NCI-H187 (cell line): ENCODE measurements around the gene RAC3.

ENCODE experiments used
- DNase-seq, 2 experiments: peaks; one replicate each; lab custom pipeline; 2025; lab: John Stamatoyannopoulos, UW

RAC3 gene

GRCh38 chr17:82076018-82076784 is 44.7 kb downstream of the RAC3 start:
- DNase-seq: no peak

- DNase-seq: no peak
These were observed 45.5 kb downstream of the RAC3 start for GRCh38 chr17:82076785-82077591.

DNA sequence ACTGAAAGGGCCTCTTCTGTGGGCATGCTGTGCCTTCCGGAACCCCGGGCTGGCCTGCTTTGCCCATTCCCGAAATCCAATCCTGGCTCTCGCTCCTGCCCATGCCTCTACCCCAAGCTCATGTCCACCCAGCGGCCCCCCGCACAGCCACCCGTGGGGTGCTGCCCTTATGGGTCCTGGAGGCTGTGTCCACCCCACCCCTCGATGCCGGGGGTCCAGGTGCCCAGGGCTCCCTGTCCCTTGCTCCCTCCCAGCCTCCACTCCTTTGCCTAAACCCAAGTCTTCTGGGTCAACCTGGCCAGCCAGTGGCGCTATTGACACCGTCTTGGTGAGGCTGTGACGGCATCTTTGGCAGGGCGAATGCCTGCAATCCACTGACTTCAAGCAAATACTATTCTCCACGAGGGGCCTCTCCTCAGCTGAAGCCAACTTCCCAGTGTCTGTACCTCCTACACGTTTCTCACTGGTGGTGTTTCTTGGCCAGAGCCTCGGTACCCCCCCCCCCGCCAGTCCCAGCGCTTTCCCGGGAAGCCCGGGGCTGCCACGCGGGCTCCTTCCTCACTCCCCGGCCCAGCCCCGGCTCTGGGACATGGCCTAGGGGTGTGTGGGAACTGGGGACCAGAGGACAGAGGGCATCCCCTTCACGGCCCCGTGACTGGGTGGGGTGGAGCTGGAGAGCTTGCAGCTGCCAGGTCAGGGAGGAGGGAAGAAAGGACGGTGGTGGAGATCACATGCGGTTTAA is 46.3 kb downstream of the RAC3 start:
- no peak for DNase-seq

DNA sequence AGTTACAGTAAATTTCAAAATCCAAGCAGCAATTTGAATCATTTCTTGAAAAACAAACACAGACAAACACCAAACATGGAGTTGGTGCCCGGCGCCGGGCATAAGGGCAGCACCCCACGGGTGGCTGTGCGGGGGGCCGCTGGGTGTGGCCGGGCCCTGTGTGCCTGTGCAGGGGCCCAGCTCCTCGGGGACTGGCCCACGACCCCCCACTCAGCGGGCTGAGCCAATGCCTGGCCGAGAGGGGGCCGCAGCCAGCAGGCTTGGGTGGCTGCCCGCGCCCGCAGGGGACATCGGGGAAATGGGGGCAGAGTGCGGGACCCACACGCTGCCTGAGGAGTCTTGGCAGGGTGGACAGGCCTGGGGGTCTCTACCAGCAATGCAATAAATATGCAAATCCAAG is 47.0 kb downstream of the RAC3 start:
- DNase-seq: no peak

- DNase-seq: no peak
These were observed 47.7 kb downstream of the RAC3 start for GRCh38 chr17:82079001-82079677.

DNA sequence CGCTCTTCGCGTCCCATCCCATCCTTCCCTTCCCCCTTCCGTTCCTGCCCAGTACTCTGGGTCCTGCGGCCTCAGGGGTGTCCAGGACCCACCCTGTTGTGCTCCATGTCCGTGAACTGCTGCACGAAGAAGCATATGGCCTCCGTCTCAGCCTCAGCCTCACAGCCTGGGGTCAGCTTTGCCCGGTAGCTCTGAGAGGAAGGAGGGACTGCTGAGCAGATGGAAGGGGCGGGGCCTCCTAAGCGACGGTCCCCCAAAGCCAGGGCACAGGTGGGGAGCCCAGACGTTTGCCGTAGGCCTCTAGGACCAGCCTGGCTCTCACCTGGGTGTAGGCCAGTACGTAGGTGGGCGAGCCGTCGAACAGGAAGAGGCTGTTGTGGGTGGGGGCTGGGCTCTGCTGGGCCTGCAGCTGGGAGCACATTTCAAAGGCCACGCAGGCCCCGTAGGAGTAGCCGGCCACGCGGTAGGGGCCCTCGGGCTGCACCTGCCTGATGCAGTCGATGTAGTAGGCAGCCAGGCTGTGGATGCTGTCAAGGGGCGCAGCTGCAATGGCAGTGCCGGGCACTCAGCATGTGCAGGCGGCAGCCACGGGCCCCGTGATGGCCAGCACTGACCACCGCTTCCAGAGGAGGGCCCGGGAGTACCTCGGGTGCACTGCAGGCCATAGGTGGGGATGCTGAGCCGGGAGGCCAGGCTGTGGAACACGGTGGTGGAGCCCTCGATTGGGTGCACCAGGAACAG is 48.7 kb downstream of the RAC3 start:
- no peak for DNase-seq

GRCh38 chr17:82080789-82081464 is 49.4 kb downstream of the RAC3 start:
- DNase-seq: no peak

DNA sequence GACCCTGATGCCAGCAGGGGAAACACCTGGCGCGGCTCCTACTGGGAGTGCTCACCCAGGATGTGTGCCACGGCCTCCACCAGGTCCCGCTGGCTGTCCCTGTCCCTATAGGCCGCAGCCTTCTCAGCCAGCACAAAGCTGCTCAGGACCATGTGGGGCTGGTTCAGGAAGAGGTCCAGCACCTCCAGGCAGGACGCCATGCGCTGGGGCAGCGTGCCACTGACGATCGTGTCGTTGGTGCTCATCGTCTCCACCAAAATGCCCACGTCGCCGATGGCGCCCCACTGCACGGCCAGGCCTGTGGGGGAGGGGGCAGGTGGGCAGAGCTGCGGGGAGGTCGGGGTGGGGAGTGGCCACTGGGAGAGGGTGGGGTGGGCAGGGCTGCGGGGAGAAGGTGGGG is 50.1 kb downstream of the RAC3 start:
- DNase-seq: no peak

GRCh38 chr17:82081966-82082365 is 50.5 kb downstream of the RAC3 start:
- no peak for DNase-seq

DNA sequence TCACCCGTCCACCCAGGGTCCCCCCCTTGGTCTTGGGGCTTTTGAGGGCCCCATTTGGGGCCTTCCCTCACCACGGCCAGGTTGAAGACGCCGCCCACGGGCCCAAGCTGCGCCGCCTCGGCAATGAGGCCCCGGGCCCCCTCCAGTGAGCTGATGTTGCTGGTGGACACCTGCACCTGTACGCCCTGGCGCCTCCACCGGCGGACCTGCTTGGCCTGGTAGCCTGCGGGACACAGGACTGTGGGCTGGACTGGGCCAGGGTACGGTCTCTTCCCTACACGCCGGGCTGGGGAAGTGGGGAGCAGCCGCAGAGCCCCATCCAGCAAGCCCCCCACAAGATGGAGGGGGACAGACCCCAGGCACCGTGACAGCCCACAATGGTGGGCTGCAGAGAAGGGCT is 51.0 kb downstream of the RAC3 start:
- DNase-seq: no peak

GRCh38 chr17:82083009-82083408 is 51.5 kb downstream of the RAC3 start:
- DNase-seq: no peak
